SK-N-SH (cell line): ENCODE results near the gene FLT1.

ENCODE experiments used
- CTCF ChIP-seq: fragments of 200-600 bp; sonication (generic); IDR thresholded peaks from 2 replicates; pipeline ENCODE4 v1.6.1; 2017; ENCODE audit warnings: antibody characterized with exemption, mild to moderate bottlenecking, moderate library complexity
- GABPA ChIP-seq: IDR thresholded peaks from 2 replicates; pipeline ENCODE4 v1.4.0; 2012; ENCODE audit warnings: low read depth, mild to moderate bottlenecking
- IRF3 ChIP-seq: fragments of 150-350 bp; IDR thresholded peaks from 2 replicates; pipeline ENCODE4 v1.6.1; 2016; ENCODE audit warnings: mild to moderate bottlenecking, low read depth, low read length
- JUND ChIP-seq: IDR thresholded peaks from 2 replicates; pipeline ENCODE4 v1.4.0; 2012
- REST ChIP-seq: IDR thresholded peaks from 2 replicates; pipeline ENCODE4 v1.6.1; 2012; ENCODE audit warnings: mild to moderate bottlenecking, low read depth, low read length, moderate library complexity
- RFX5 ChIP-seq: IDR thresholded peaks from 2 replicates; pipeline ENCODE4 v1.6.1; 2012; ENCODE audit warnings: mild to moderate bottlenecking, improper control_type of control experiment, low read length

- TF ChIP-seq RFX5 (no peak), REST (no peak), JUND (no peak), IRF3 (no peak), CTCF (no peak), GABPA (no peak)
These were observed 83.0 kb downstream of the FLT1 start for GRCh38 chr13:28411831-28412353.
